Hepatocyte (in vitro differentiated cells): ENCODE results near the gene OPA3. TPM values are rescaled to one million over a fixed set of nuclear protein-coding genes. Genes with fewer than 3 reads are reported as not detected.

Experiments used
- DNase-seq: peaks from one replicate; pipeline ENCODE4 v3.0.0-alpha.2; 2016; ENCODE audit warnings: low spot score
- H2AFZ ChIP-seq: fragments of 200-600 bp; sonication (generic); 2 replicates; pipeline ENCODE4 v1.6.0; 2016; ENCODE audit warnings: antibody characterized with exemption, mild to moderate bottlenecking
- H3K27ac ChIP-seq: fragments of 200-600 bp; sonication (generic); 2 replicates; pipeline ENCODE4 v1.5.1; 2016; ENCODE audit warnings: mild to moderate bottlenecking
- H3K27me3 ChIP-seq: fragments of 200-600 bp; sonication (generic); 2 replicates; pipeline ENCODE4 v1.6.1; 2016
- H3K36me3 ChIP-seq: fragments of 200-600 bp; sonication (generic); replicated peaks from 2 replicates; pipeline ENCODE4 v1.5.1; 2016; ENCODE audit warnings: low read depth; ENCODE audit not compliant: insufficient read depth
- H3K4me1 ChIP-seq: fragments of 200-600 bp; sonication (generic); 2 replicates; pipeline ENCODE4 v1.5.1; 2016; ENCODE audit warnings: mild to moderate bottlenecking, moderate library complexity; ENCODE audit not compliant: insufficient read depth
- H3K4me2 ChIP-seq: fragments of 200-600 bp; sonication (generic); 2 replicates; pipeline ENCODE4 v1.6.0; 2016
- H3K4me3 ChIP-seq: fragments of 200-600 bp; sonication (generic); 2 replicates; pipeline ENCODE4 v1.5.1; 2016; ENCODE audit warnings: mild to moderate bottlenecking
- H3K79me2 ChIP-seq: fragments of 200-600 bp; sonication (generic); 2 replicates; pipeline ENCODE4 v1.6.0; 2017; ENCODE audit warnings: mild to moderate bottlenecking
- H3K9me2 ChIP-seq: fragments of 200-600 bp; sonication (generic); replicated peaks from 2 replicates; pipeline ENCODE4 v1.6.0; 2017; ENCODE audit warnings: mild to moderate bottlenecking; ENCODE audit not compliant: insufficient read depth
- H3K9me3 ChIP-seq: fragments of 200-600 bp; sonication (generic); 2 replicates; pipeline ENCODE4 v1.5.1; 2016; ENCODE audit warnings: low read depth, mild to moderate bottlenecking
- H4K20me1 ChIP-seq: fragments of 200-600 bp; sonication (generic); 2 replicates; pipeline ENCODE4 v1.6.0; 2016; ENCODE audit warnings: mild to moderate bottlenecking; ENCODE audit not compliant: insufficient read depth, poor library complexity, severe bottlenecking
- EZH2 ChIP-seq: fragments of 200-600 bp; sonication (generic); IDR thresholded peaks from 2 replicates; pipeline ENCODE4 v1.6.1; 2016; ENCODE audit warnings: antibody characterized with exemption, mild to moderate bottlenecking, borderline replicate concordance
- EZH2phosphoT487 ChIP-seq: fragments of 200-600 bp; sonication (generic); IDR thresholded peaks from one replicate; pipeline ENCODE4 v1.6.1; 2018; ENCODE audit warnings: antibody characterized with exemption, mild to moderate bottlenecking, low read depth, moderate library complexity; ENCODE audit not compliant: unreplicated experiment, severe bottlenecking
- WGBS: methylation state at CpG from one replicate; pipeline ENCODE4 v1.1.6; 2016; ENCODE audit warnings: low lambda C conversion rate; ENCODE audit errors: missing lambda C conversion rate; 5-methylcytosine and 5-hydroxymethylcytosine counted together
- polyA plus RNA-seq: library from polyadenylated mRNA; unstranded; fragments of >200 nt; fragmentation: Nextera tagmentation; extraction: Ambion mirVana; gene quantifications from 2 replicates; pipeline ENCODE4 v1.2.1, GENCODE V29; 2016
- total RNA-seq: library from RNA; depleted of rRNA; stranded (reverse); fragments of >200 nt; gene quantifications from 2 replicates; pipeline ENCODE4 v1.2.3, GENCODE V29; 2014
- TF ChIP-seq, protein P1 (sequence below): fragments of 200-600 bp; sonication (generic); IDR thresholded peaks from 2 replicates; pipeline ENCODE4 v1.5.1; 2016; ENCODE audit warnings: antibody characterized with exemption, mild to moderate bottlenecking; ENCODE audit not compliant: poor library complexity

OPA3 gene
- total and polyA plus RNA-seq, 2 experiments from 2014 or later: 15.0 to 15.1 TPM

DNA sequence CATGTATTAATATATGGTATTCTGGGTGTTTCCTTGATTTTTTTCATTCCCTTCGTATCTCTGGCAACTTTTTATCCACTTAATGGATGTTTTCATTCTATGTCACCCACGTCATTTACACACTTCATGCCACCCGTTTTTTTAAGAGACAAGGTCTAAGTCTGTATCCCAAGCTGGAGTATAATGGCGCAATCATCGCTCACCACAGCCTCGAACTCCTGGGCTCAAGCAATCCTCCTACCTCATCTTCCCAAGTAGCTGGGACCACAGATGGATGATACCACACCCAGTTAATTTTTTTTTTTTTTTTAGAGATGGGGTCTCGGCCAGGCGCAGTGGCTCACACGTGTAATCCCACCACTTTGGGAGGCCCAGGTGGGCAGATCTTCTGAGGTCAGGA is 80.7 kb downstream of the OPA3 start:
- no peak overlapping the region for H3K27ac ChIP-seq
- H3K4me3 ChIP-seq: no peak overlapping the region
- no peak overlapping the region for H3K4me2 ChIP-seq
- DNase-seq: no peak
- peaks cover 14% of the 10 kb centered on the region for H3K27me3 ChIP-seq
- H3K9me3 ChIP-seq: no peaks in the 10 kb centered on the region
- no peaks in the 10 kb centered on the region for H3K36me3 ChIP-seq
- no peaks in the 10 kb centered on the region for H4K20me1 ChIP-seq
- H2AFZ ChIP-seq: no peak overlapping the region
- 96% methylated on average over 9 of the region's 9 CpGs for WGBS
- TF ChIP-seq, protein P1, sequence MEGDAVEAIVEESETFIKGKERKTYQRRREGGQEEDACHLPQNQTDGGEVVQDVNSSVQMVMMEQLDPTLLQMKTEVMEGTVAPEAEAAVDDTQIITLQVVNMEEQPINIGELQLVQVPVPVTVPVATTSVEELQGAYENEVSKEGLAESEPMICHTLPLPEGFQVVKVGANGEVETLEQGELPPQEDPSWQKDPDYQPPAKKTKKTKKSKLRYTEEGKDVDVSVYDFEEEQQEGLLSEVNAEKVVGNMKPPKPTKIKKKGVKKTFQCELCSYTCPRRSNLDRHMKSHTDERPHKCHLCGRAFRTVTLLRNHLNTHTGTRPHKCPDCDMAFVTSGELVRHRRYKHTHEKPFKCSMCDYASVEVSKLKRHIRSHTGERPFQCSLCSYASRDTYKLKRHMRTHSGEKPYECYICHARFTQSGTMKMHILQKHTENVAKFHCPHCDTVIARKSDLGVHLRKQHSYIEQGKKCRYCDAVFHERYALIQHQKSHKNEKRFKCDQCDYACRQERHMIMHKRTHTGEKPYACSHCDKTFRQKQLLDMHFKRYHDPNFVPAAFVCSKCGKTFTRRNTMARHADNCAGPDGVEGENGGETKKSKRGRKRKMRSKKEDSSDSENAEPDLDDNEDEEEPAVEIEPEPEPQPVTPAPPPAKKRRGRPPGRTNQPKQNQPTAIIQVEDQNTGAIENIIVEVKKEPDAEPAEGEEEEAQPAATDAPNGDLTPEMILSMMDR: no peak
- TF ChIP-seq EZH2: no peak
- TF ChIP-seq EZH2phosphoT487: no peak
- H3K9me2 ChIP-seq: no peaks in the 10 kb centered on the region
- H3K4me1 ChIP-seq: peaks cover 13% of the 10 kb centered on the region
- H3K79me2 ChIP-seq: peaks cover 18% of the 10 kb centered on the region

- 86% methylated on average over 5 of the region's 5 CpGs for WGBS
- no peak for DNase-seq
- H3K4me3 ChIP-seq: no peak overlapping the region
- no peak overlapping the region for H2AFZ ChIP-seq
- peaks cover 2% of the 10 kb centered on the region for H3K79me2 ChIP-seq
- H3K27ac ChIP-seq: no peak overlapping the region
- H3K9me3 ChIP-seq: no peaks in the 10 kb centered on the region
- no peak overlapping the region for H3K4me2 ChIP-seq
- no peaks in the 10 kb centered on the region for H3K9me2 ChIP-seq
- H3K4me1 ChIP-seq: peaks cover 17% of the 10 kb centered on the region
- no peaks in the 10 kb centered on the region for H3K36me3 ChIP-seq
- peaks cover 27% of the 10 kb centered on the region for H3K27me3 ChIP-seq
- TF ChIP-seq, protein P1: no peak
- TF ChIP-seq EZH2: no peak
- TF ChIP-seq EZH2phosphoT487: no peak
- no peaks in the 10 kb centered on the region for H4K20me1 ChIP-seq
Observed at GRCh38 chr19:45502111-45502510, 82.5 kb downstream of the OPA3 start.

DNA sequence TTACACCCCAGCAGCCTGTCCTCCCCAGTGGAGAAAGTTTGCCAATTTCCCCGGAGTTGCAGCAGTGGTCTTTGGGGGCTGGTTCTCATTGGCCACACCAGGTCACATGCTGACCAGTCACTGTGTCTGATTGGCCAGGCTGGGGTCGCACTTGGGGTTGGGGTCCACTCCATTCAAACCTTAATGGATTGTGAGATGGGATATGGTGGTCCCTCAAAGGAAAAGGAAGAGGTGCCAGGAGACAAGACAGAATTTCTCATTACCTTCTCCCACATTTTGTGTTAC is 82.9 kb downstream of the OPA3 start:
- H3K79me2 ChIP-seq: no peaks in the 10 kb centered on the region
- H3K27me3 ChIP-seq: peaks cover 27% of the 10 kb centered on the region
- no peak overlapping the region for H3K4me2 ChIP-seq
- H4K20me1 ChIP-seq: no peaks in the 10 kb centered on the region
- WGBS: 75% methylated on average over 2 of the region's 2 CpGs
- no peak overlapping the region for H3K27ac ChIP-seq
- H3K9me3 ChIP-seq: no peaks in the 10 kb centered on the region
- H3K4me1 ChIP-seq: peaks cover 17% of the 10 kb centered on the region
- no peaks in the 10 kb centered on the region for H3K9me2 ChIP-seq
- TF ChIP-seq EZH2phosphoT487: no peak
- no peak for TF ChIP-seq EZH2
- TF ChIP-seq, protein P1: no peak
- no peak overlapping the region for H3K4me3 ChIP-seq
- DNase-seq: no peak
- H3K36me3 ChIP-seq: no peaks in the 10 kb centered on the region
- no peak overlapping the region for H2AFZ ChIP-seq
